HepG2 (cell line): ENCODE data around the gene IL18R1.

Experiments used
- AFF4 ChIP-seq: sonication (generic); formaldehyde crosslinking; IDR thresholded peaks from 2 replicates; pipeline ENCODE4 v1.4.0; 2020; ENCODE audit warnings: missing genetic modification reagents
- CBFB ChIP-seq: sonication (generic); formaldehyde crosslinking; IDR thresholded peaks from 2 replicates; pipeline ENCODE4 v1.4.0; 2020; ENCODE audit warnings: missing genetic modification reagents
- KDM1A ChIP-seq: IDR thresholded peaks from 2 replicates; pipeline ENCODE4 v1.6.1; 2016; ENCODE audit warnings: missing compliant biosample characterization
- KIAA2018 ChIP-seq: sonication (generic); formaldehyde crosslinking; IDR thresholded peaks from 2 replicates; pipeline ENCODE4 v1.5.0; 2020; ENCODE audit warnings: mild to moderate bottlenecking, missing genetic modification reagents, borderline replicate concordance
- NPAS2 ChIP-seq: sonication (generic); formaldehyde crosslinking; IDR thresholded peaks from 2 replicates; pipeline ENCODE4 v1.8.0; 2022; ENCODE audit warnings: mild to moderate bottlenecking, missing genetic modification reagents, borderline replicate concordance
- POLR2G ChIP-seq: fragments of 200-400 bp; formaldehyde crosslinking; IDR thresholded peaks from 2 replicates; pipeline ENCODE4 v1.6.1; 2018; ENCODE audit warnings: mild to moderate bottlenecking, low read depth, low read length, moderate library complexity
- PRMT3 ChIP-seq: sonication (generic); formaldehyde crosslinking; IDR thresholded peaks from 2 replicates; pipeline ENCODE4 v1.8.1; 2022; ENCODE audit warnings: low read depth, mild to moderate bottlenecking, moderate library complexity, missing genetic modification reagents, borderline replicate concordance
- SOX5 ChIP-seq: IDR thresholded peaks from 2 replicates; pipeline ENCODE4 v1.6.1; 2016; ENCODE audit warnings: borderline replicate concordance
- TAF1 ChIP-seq: sonication (generic); formaldehyde crosslinking; IDR thresholded peaks from 2 replicates; pipeline ENCODE4 v1.4.0; 2020; ENCODE audit warnings: missing genetic modification reagents
- ZBTB7A ChIP-seq: sonication (generic); formaldehyde crosslinking; IDR thresholded peaks from 2 replicates; pipeline ENCODE4 v1.8.0; 2022; ENCODE audit warnings: mild to moderate bottlenecking, missing genetic modification reagents
- ZNF740 ChIP-seq: sonication (generic); formaldehyde crosslinking; IDR thresholded peaks from 2 replicates; pipeline ENCODE4 v1.4.0; 2020; ENCODE audit warnings: missing genetic modification reagents
- TF ChIP-seq, protein P1 (sequence below): sonication (generic); formaldehyde crosslinking; IDR thresholded peaks from 2 replicates; pipeline ENCODE4 v1.5.0; 2020; ENCODE audit warnings: mild to moderate bottlenecking, missing genetic modification reagents, moderate library complexity
- TF ChIP-seq, protein P2 (sequence below): sonication (generic); formaldehyde crosslinking; conservative IDR thresholded peaks from 2 replicates; pipeline ENCODE4 v1.4.0; 2020; ENCODE audit warnings: missing genetic modification reagents

GRCh38 chr2:102385522-102385921 is 29.9 kb downstream of the IL18R1 start:
- TF ChIP-seq CBFB (CRISPR knock-in tag) (no peak), NPAS2 (CRISPR knock-in tag) (no peak), TAF1 (CRISPR knock-in tag) (no peak), PRMT3 (no peak), KIAA2018 (CRISPR knock-in tag) (no peak), ZBTB7A (CRISPR knock-in tag) (no peak), SOX5 (no peak), POLR2G (no peak), AFF4 (CRISPR knock-in tag) (no peak), ZNF740 (CRISPR knock-in tag) (no peak), KDM1A (no peak)
- TF ChIP-seq, protein P1, sequence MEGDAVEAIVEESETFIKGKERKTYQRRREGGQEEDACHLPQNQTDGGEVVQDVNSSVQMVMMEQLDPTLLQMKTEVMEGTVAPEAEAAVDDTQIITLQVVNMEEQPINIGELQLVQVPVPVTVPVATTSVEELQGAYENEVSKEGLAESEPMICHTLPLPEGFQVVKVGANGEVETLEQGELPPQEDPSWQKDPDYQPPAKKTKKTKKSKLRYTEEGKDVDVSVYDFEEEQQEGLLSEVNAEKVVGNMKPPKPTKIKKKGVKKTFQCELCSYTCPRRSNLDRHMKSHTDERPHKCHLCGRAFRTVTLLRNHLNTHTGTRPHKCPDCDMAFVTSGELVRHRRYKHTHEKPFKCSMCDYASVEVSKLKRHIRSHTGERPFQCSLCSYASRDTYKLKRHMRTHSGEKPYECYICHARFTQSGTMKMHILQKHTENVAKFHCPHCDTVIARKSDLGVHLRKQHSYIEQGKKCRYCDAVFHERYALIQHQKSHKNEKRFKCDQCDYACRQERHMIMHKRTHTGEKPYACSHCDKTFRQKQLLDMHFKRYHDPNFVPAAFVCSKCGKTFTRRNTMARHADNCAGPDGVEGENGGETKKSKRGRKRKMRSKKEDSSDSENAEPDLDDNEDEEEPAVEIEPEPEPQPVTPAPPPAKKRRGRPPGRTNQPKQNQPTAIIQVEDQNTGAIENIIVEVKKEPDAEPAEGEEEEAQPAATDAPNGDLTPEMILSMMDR (CRISPR knock-in tag): no peak
- TF ChIP-seq, protein P2, sequence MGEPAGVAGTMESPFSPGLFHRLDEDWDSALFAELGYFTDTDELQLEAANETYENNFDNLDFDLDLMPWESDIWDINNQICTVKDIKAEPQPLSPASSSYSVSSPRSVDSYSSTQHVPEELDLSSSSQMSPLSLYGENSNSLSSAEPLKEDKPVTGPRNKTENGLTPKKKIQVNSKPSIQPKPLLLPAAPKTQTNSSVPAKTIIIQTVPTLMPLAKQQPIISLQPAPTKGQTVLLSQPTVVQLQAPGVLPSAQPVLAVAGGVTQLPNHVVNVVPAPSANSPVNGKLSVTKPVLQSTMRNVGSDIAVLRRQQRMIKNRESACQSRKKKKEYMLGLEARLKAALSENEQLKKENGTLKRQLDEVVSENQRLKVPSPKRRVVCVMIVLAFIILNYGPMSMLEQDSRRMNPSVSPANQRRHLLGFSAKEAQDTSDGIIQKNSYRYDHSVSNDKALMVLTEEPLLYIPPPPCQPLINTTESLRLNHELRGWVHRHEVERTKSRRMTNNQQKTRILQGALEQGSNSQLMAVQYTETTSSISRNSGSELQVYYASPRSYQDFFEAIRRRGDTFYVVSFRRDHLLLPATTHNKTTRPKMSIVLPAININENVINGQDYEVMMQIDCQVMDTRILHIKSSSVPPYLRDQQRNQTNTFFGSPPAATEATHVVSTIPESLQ (CRISPR knock-in tag): no peak
